GM12878 (cell line): ENCODE measurements around the gene TCEANC. TPM values are rescaled to one million over a fixed set of nuclear protein-coding genes. Genes with fewer than 3 reads are reported as not detected.
"Not testable (repeated sequence)": the region's sequence is repeated elsewhere in the genome, so short reads cannot be mapped to it uniquely, and the experiment has no call there.

Experiments used
- ATAC-seq: fragments of 200-7000 bp; cut with Tn5 transposase; 3 replicates; pipeline ENCODE4 v1.9.1; 2020; ENCODE audit warnings: mild to moderate bottlenecking, moderate library complexity
- BruUV-seq: library from RNA; stranded (reverse); fragments of 400-500 nt; replicated peaks from 2 replicates; lab custom pipeline; 2021; lab: Mats Ljungman, UMichigan
- CTCF ChIA-PET: fragments of 300-600 bp; sonication (Branson Sonifier 250); formaldehyde crosslinking; extraction: SDS; loops from one replicate; lab custom pipeline; 2021; ENCODE audit warnings: inconsistent platforms; lab: Yijun Ruan, JAX
- POLR2A ChIA-PET: fragments of 350-600 bp; formaldehyde crosslinking; extraction: SDS; loops from one replicate; lab custom pipeline; 2021; ENCODE audit warnings: inconsistent platforms; lab: Charles Lee
- RAD21 ChIA-PET: fragments of 300-600 bp; sonication (Branson Sonifier 250); formaldehyde crosslinking; loops from one replicate; lab custom pipeline; 2023; ENCODE audit warnings: antibody characterized with exemption; ENCODE audit not compliant: unreplicated experiment; lab: Charles Lee
- SMC1A ChIA-PET: fragments of 300-600 bp; sonication (Branson Sonifier 250); formaldehyde crosslinking; loops from one replicate; lab custom pipeline; 2023; ENCODE audit not compliant: unreplicated experiment, uncharacterized antibody; lab: Charles Lee
- DNase-seq: peaks from one replicate; pipeline ENCODE4 v3.0.0-alpha.2; 2011; ENCODE audit warnings: low read depth, low spot score
- FAIRE-seq: peaks from 3 replicates; lab custom pipeline; 2011; peaks lifted over from hg19 to GRCh38; lab: Jason Lieb, UNC
- H2AFZ ChIP-seq: 2 replicates; pipeline ENCODE4 v1.6.0; 2011; ENCODE audit warnings: low read depth, low read length, control low read depth; ENCODE audit not compliant: control insufficient read depth
- H3K27ac ChIP-seq: 2 replicates; pipeline ENCODE4 v1.5.1; 2011; ENCODE audit warnings: control low read depth; ENCODE audit not compliant: control insufficient read depth, insufficient read depth
- H3K27me3 ChIP-seq, 2 experiments: replicated peaks in 1 of 2; 2 replicates each; pipeline versions ENCODE4 v1.6.0 to v1.6.1; 2011; ENCODE audit warnings: low read length in 1 of 2; ENCODE audit not compliant: control insufficient read depth in 2 of 2, insufficient read depth in 2 of 2
- H3K36me3 ChIP-seq, 2 experiments: 2 replicates each; pipeline ENCODE4 v1.5.1; 2011; ENCODE audit warnings: low read length in 1 of 2; ENCODE audit not compliant: control insufficient read depth in 2 of 2, insufficient read depth in 2 of 2
- H3K4me1 ChIP-seq: 2 replicates; pipeline ENCODE4 v1.6.1; 2011; ENCODE audit warnings: mild to moderate bottlenecking, low read length, moderate library complexity, mixed read lengths; ENCODE audit not compliant: control insufficient read depth, insufficient read depth
- H3K4me2 ChIP-seq: 2 replicates; pipeline ENCODE4 v1.6.0; 2011; ENCODE audit warnings: control low read depth; ENCODE audit not compliant: control insufficient read depth, insufficient read depth
- H3K4me3 ChIP-seq: fragments of 200-600 bp; sonication (generic); 2 replicates; pipeline ENCODE4 v1.5.1; 2016
- H3K79me2 ChIP-seq: 2 replicates; pipeline ENCODE4 v1.6.0; 2011; ENCODE audit warnings: low read length; ENCODE audit not compliant: control insufficient read depth, insufficient read depth
- H3K9ac ChIP-seq: 2 replicates; pipeline ENCODE4 v1.8.0; 2011; ENCODE audit warnings: low read length, control low read depth, mixed read lengths; ENCODE audit not compliant: control insufficient read depth, insufficient read depth
- H3K9me3 ChIP-seq: replicated peaks from 3 replicates; pipeline ENCODE4 v1.5.1; 2011; ENCODE audit warnings: mild to moderate bottlenecking, low read length; ENCODE audit not compliant: control insufficient read depth, insufficient read depth
- H4K20me1 ChIP-seq: 2 replicates; pipeline ENCODE4 v1.6.0; 2011; ENCODE audit not compliant: control insufficient read depth, insufficient read depth
- WGBS: methylation state at CpG from one replicate; pipeline ENCODE4 v1.1.6; 2016; ENCODE audit warnings: low lambda C conversion rate; ENCODE audit not compliant: insufficient replicate concordance, insufficient coverage; ENCODE audit errors: missing lambda C conversion rate; 5-methylcytosine and 5-hydroxymethylcytosine counted together
- in situ Hi-C: fragments of 300-500 bp; cut with MboI; formaldehyde crosslinking; loops from 9 replicates; pipeline ENCODE4 v1.14.3; 2018; ENCODE audit warnings: mixed read lengths
- intact Hi-C: fragments of 100-400 bp; cut with micrococcal nuclease; formaldehyde crosslinking; loops from one replicate; pipeline ENCODE4 v1.14.2; 2022; ENCODE audit not compliant: unreplicated experiment
- polyA plus RNA-seq, 11 experiments: library from polyadenylated mRNA; depleted of rRNA in 4 of 11; unstranded in 6 of 11; stranded (reverse) in 5 of 11; fragments of >200 nt; fragmentation: Nextera tagmentation in 4 of 11; fragmentation: Illumina TruSeq in 1 of 11; extraction: Ambion mirVana in 4 of 11; extraction: Trizol in 1 of 11; gene quantifications; 1 replicate in 1 of 11; 2 replicates in 10 of 11; pipeline versions ENCODE4 v1.2.1 to v1.2.3, GENCODE V29; 2011 to 2016; ENCODE audit warnings: inconsistent platforms in 2 of 11, missing spikeins in 2 of 11, low read depth in 1 of 11
- total RNA-seq, 4 experiments: library from RNA; depleted of rRNA in 3 of 4; stranded (reverse); fragments of >200 nt in 3 of 4; fragmentation: Illumina TruSeq in 1 of 4; extraction: Trizol in 1 of 4; gene quantifications; 2 replicates each; pipeline versions ENCODE4 v1.2.1 to v1.2.3, GENCODE V29; 2013 to 2021
- TF ChIP-seq, protein P1 (sequence below): fragments of 450-650 bp; formaldehyde crosslinking; IDR thresholded peaks from 2 replicates; pipeline ENCODE4 v1.4.0; 2022; ENCODE audit warnings: mild to moderate bottlenecking, moderate library complexity

Gene TCEANC
- total and polyA plus RNA-seq, 10 of the 15 experiments (the other 5 are each of a cell fraction or from before 2014, with no cell fraction given): 1.1 to 4.9 (median 2.9) TPM

DNA sequence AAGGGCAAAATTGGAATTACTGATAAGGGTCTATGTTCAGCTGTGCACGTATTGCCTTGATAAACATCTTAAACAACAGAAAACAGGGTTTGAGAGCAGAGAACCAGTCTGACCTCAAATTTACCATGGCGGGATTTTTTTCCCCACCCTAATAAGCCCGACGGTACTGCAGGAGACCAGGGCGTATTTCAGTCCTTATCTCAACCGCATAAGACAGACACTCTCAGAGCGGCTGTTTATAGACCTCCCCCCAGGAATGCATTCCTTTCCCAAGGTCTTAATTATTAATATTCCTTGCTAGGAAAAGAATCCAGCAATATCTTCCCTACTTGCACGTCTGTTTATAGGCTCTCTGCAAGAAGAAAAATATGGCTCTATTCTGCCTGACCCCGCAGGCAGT, 15.7 kb upstream of the TCEANC start:
- SMC1A ChIA-PET, RAD21 ChIA-PET, H3K36me3 ChIP-seq, CTCF ChIA-PET, H3K79me2 ChIP-seq, POLR2A ChIA-PET, H3K27me3 ChIP-seq, BruUV-seq, H3K4me3 ChIP-seq, FAIRE-seq, H3K4me1 ChIP-seq, H3K4me2 ChIP-seq, intact Hi-C loops, H4K20me1 ChIP-seq, H2AFZ ChIP-seq, H3K27ac ChIP-seq, DNase-seq, H3K9ac ChIP-seq, ATAC-seq: not testable (repeated sequence)
- 57% methylated on average over 9 of the region's 9 CpGs for WGBS
- H3K9me3 ChIP-seq: peaks cover 10% of the 10 kb centered on the region
- in situ Hi-C loops: loop anchor here (5.0 kb wide), 1 partner anchor 120 kb away; no protein-coding TSS in a partner anchor

DNA sequence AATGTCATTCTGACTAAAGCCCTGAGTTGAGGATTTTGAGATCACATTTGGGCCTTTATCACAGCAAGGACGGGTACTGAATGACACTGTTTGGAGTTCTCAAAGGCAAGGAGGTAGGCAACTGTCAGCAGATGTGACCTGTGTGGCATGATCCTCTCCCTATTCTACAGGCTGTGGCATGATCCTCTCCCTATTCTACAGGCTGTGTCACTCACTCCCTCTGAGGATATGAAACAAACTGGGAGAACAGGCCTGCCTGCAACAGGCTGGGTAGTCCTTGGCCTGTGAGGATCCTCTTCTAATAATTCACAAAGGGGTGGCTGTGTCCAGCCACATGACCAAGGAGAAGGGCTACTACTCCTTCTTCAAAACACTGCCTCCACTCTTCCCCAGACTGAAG, 14.9 kb upstream of the TCEANC start:
- FAIRE-seq (no peak), ATAC-seq (no peak)
- BruUV-seq: no TSS peak

More for the DNA sequence above, 14.9 kb upstream of the TCEANC start:
- Histone ChIP-seq H3K9me3 (peaks cover 10% of the 10 kb centered on the region), H3K4me2 (no peak overlapping the region), H2AFZ (no peak overlapping the region), H3K36me3 (no peaks in the 10 kb centered on the region), H4K20me1 (no peaks in the 10 kb centered on the region), H3K79me2 (no peaks in the 10 kb centered on the region), H3K4me3 (no peak overlapping the region), H3K27ac (no peak overlapping the region), H3K9ac (no peak overlapping the region), H3K27me3 (no peaks in the 10 kb centered on the region; a peak in 1 of 4 replicates), H3K4me1 (no peaks in the 10 kb centered on the region)
- intact Hi-C loops: no loop called here
- RAD21 ChIA-PET: no interaction called here
- in situ Hi-C loops: loop anchor here (5.0 kb wide), 1 partner anchor 121 kb away; no protein-coding TSS in a partner anchor
- WGBS: 4% methylated on average over 1 of the region's 1 CpG
- SMC1A ChIA-PET: no interaction called here
- CTCF ChIA-PET: no interaction called here
- TF ChIP-seq, protein P1, sequence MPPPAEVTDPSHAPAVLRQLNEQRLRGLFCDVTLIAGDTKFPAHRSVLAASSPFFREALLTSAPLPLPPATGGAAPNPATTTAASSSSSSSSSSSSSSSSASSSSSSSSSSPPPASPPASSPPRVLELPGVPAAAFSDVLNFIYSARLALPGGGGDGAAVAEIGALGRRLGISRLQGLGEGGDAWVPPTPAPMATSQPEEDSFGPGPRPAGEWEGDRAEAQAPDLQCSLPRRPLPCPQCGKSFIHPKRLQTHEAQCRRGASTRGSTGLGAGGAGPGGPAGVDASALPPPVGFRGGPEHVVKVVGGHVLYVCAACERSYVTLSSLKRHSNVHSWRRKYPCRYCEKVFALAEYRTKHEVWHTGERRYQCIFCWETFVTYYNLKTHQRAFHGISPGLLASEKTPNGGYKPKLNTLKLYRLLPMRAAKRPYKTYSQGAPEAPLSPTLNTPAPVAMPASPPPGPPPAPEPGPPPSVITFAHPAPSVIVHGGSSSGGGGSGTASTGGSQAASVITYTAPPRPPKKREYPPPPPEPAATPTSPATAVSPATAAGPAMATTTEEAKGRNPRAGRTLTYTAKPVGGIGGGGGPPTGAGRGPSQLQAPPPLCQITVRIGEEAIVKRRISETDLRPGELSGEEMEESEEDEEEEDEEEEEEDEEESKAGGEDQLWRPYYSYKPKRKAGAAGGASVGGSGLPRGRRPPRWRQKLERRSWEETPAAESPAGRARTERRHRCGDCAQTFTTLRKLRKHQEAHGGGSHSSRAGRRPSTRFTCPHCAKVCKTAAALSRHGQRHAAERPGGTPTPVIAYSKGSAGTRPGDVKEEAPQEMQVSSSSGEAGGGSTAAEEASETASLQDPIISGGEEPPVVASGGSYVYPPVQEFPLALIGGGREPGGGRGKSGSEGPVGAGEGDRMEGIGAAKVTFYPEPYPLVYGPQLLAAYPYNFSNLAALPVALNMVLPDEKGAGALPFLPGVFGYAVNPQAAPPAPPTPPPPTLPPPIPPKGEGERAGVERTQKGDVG (CRISPR knock-in tag): no peak
- POLR2A ChIA-PET: no interaction called here
- DNase-seq: no peak
